Liver (tissue), 3 donors: ENCODE data around the gene CCDC92B.

Experiments
- EGR1 ChIP-seq, 2 donors: IDR thresholded peaks; 2 replicates each; pipeline ENCODE4 v1.6.1; 2016 to 2018; ENCODE audit warnings: antibody characterized with exemption in 2 of 2, low read depth in 2 of 2
- NR2F2 ChIP-seq: IDR thresholded peaks from 2 replicates; pipeline ENCODE4 v1.6.1; 2016; ENCODE audit warnings: antibody characterized with exemption
- RAD21 ChIP-seq, 2 donors: IDR thresholded peaks; 2 replicates each; pipeline ENCODE4 v1.6.1; 2016; ENCODE audit warnings: antibody characterized with exemption in 2 of 2, mild to moderate bottlenecking in 2 of 2
- SP1 ChIP-seq: IDR thresholded peaks from 2 replicates; pipeline ENCODE4 v1.6.1; 2018; ENCODE audit warnings: antibody characterized with exemption, mild to moderate bottlenecking
- TAF1 ChIP-seq: conservative IDR thresholded peaks from 2 replicates; pipeline ENCODE4 v1.6.1; 2016; ENCODE audit warnings: antibody characterized with exemption, mild to moderate bottlenecking
- YY1 ChIP-seq: IDR thresholded peaks from 2 replicates; pipeline ENCODE4 v1.6.1; 2016; ENCODE audit warnings: antibody characterized with exemption, mild to moderate bottlenecking
- TF ChIP-seq, protein P1 (sequence below): fragments of 150-350 bp; IDR thresholded peaks from 2 replicates; pipeline ENCODE4 v1.5.1; 2017; ENCODE audit warnings: improper control_type of control experiment, low read depth, low read length; ENCODE audit not compliant: missing input control
- TF ChIP-seq, protein P2 (sequence below): IDR thresholded peaks from 2 replicates; pipeline ENCODE4 v1.6.1; 2016; ENCODE audit warnings: antibody characterized with exemption, mild to moderate bottlenecking
- donor health status: healthy.
- donor health status: healthy.

DNA sequence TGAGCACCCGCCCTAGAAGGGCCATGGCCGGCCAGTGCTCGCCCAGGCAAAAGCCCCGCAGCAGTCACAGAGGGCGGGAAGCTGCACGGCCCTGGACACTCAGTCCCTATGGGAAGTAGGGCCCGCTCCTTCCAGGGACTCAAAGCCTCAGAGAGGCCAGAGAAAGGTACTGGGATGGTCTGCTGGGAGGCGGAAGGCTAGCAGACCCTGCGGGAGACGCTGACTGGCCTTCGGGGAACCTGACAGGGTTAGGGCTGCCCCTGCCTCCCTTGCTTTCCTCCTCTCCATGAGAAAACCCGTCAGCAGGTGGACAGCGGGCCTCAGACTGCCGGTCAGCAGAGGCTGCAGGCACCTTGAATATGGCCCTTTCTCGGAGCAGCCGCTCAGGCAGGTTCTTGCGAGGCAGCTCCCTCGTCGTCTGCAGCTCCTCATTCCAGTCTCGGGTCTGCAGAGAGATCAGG lies 49.4 kb downstream of the CCDC92B start:
- TF ChIP-seq NR2F2 (no peak), TAF1 (no peak), RAD21 (IDR thresholded peaks at IDR 0.05) (no peak), SP1 (no peak), YY1 (no peak), EGR1 (IDR thresholded peaks at IDR 0.05; ENCODE audit: low read depth in 2 of 2) (no peak)
- TF ChIP-seq, protein P1, sequence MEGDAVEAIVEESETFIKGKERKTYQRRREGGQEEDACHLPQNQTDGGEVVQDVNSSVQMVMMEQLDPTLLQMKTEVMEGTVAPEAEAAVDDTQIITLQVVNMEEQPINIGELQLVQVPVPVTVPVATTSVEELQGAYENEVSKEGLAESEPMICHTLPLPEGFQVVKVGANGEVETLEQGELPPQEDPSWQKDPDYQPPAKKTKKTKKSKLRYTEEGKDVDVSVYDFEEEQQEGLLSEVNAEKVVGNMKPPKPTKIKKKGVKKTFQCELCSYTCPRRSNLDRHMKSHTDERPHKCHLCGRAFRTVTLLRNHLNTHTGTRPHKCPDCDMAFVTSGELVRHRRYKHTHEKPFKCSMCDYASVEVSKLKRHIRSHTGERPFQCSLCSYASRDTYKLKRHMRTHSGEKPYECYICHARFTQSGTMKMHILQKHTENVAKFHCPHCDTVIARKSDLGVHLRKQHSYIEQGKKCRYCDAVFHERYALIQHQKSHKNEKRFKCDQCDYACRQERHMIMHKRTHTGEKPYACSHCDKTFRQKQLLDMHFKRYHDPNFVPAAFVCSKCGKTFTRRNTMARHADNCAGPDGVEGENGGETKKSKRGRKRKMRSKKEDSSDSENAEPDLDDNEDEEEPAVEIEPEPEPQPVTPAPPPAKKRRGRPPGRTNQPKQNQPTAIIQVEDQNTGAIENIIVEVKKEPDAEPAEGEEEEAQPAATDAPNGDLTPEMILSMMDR, result no peak
- TF ChIP-seq, protein P2, sequence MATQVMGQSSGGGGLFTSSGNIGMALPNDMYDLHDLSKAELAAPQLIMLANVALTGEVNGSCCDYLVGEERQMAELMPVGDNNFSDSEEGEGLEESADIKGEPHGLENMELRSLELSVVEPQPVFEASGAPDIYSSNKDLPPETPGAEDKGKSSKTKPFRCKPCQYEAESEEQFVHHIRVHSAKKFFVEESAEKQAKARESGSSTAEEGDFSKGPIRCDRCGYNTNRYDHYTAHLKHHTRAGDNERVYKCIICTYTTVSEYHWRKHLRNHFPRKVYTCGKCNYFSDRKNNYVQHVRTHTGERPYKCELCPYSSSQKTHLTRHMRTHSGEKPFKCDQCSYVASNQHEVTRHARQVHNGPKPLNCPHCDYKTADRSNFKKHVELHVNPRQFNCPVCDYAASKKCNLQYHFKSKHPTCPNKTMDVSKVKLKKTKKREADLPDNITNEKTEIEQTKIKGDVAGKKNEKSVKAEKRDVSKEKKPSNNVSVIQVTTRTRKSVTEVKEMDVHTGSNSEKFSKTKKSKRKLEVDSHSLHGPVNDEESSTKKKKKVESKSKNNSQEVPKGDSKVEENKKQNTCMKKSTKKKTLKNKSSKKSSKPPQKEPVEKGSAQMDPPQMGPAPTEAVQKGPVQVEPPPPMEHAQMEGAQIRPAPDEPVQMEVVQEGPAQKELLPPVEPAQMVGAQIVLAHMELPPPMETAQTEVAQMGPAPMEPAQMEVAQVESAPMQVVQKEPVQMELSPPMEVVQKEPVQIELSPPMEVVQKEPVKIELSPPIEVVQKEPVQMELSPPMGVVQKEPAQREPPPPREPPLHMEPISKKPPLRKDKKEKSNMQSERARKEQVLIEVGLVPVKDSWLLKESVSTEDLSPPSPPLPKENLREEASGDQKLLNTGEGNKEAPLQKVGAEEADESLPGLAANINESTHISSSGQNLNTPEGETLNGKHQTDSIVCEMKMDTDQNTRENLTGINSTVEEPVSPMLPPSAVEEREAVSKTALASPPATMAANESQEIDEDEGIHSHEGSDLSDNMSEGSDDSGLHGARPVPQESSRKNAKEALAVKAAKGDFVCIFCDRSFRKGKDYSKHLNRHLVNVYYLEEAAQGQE, result no peak
